HepG2 (cell line): Measurements from ENCODE around the gene TIGAR.

ENCODE experiments used
- GLI4 ChIP-seq: sonication (generic); formaldehyde crosslinking; IDR thresholded peaks from 2 replicates; pipeline ENCODE4 v1.5.1; 2020; ENCODE audit warnings: missing genetic modification reagents, mild to moderate bottlenecking, moderate library complexity, borderline replicate concordance
- GTF2F1 ChIP-seq: fragments of 150-350 bp; IDR thresholded peaks from 2 replicates; pipeline ENCODE4 v1.6.1; 2014; ENCODE audit warnings: low read length
- SP1 ChIP-seq, 2 experiments: fragments of 450-650 bp in 1 of 2; sonication (generic) in 1 of 2; formaldehyde crosslinking in 1 of 2; IDR thresholded peaks; 2 replicates each; pipeline versions ENCODE4 v1.4.0 to v1.6.1; 2016 to 2020; ENCODE audit warnings: missing genetic modification reagents in 1 of 2
- XRCC5 ChIP-seq: fragments of 200-400 bp; formaldehyde crosslinking; optimal IDR thresholded peaks from 2 replicates; pipeline ENCODE3; 2017; ENCODE audit warnings: mild to moderate bottlenecking, low read length
- ZFP36L2 ChIP-seq: sonication (generic); formaldehyde crosslinking; IDR thresholded peaks from 2 replicates; pipeline ENCODE4 v1.4.0; 2020; ENCODE audit warnings: missing genetic modification reagents
- ZNF274 ChIP-seq: sonication (generic); formaldehyde crosslinking; IDR thresholded peaks from 2 replicates; pipeline ENCODE4 v1.5.1; 2020; ENCODE audit warnings: mild to moderate bottlenecking, missing genetic modification reagents

- TF ChIP-seq XRCC5 (no peak), ZNF274 (no peak), SP1 (IDR thresholded peaks at IDR 0.05) (no peak), SP1 (CRISPR knock-in tag; IDR thresholded peaks at IDR 0.05) (no peak), GTF2F1 (no peak), GLI4 (no peak), ZFP36L2 (CRISPR knock-in tag) (no peak)
These were observed 19.0 kb upstream of the TIGAR start for GRCh38 chr12:4301932-4302501.
